NCI-H1092 treated with DMSO at 0.1 percent for 48 hours (cell line): ENCODE results near the gene ACE.

ENCODE experiments used
- DNase-seq: peaks from one replicate; lab custom pipeline; 2025; lab: John Stamatoyannopoulos, UW

The ACE gene

GRCh38 chr17:63537991-63538692 is 61.3 kb downstream of the ACE start:
- DNase-seq, result no peak

DNA sequence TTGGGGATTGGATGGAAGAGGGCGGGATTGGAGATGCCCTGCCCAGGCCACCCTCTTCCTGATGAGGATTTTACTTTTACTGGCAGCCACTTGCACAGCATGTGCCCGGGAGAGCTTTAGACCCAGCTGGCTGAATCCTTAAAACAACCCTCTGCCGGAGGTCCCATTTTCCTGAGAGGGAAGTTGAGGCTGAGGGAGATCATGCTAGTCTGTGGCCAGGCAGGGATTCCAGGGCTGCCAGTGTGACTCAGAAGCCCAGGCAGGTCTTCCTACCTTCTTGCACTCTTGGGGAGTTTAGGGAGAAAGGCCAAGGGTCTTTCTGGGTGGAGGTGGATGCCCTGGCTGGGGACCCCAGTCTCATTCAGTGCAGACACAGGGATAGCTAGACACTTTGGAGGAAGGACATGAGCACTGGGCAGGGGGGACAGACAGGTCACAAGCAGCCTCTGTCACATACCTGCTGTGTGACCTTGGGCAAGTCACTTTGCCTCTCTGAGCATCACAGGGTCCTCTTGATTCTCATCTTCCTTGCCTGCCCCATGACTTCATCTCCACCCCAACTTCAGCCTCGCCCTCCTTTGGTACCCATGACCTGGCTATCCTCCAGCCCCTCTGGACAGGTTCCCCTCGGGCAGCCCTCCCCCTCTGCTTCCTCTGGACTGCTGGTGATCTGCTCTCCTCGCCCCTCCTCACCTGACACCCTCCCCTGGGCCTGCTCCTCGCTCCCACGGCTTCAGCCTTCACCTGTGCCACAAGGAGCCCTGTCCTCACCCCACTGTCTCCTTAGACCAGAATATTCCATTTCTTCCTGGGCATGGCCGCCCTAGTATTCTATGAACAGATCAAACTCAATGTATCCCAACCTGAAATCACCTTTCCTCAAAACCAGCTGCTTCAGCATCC is 62.1 kb downstream of the ACE start:
- no peak for DNase-seq

DNA sequence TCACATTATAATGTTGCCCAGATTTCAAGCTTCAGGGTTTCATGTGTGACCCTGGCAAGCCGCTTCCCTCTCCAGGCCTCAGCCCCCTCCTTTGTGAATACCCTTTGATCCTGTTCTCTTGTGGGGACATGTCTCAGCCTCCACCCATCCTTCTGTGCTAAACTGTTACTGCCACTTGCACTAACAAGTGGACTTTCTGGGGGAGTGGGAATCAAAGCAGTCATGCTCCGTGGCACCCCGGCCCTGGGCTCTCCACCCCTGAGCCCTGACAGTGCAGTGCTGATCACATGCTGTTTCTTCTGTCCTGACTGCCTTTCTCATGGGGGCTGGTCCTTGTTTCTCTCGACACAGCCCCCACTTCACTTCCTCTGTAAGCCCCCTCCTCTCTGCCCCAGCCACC is 63.7 kb downstream of the ACE start:
- no peak for DNase-seq

GRCh38 chr17:63542218-63542545 is 65.3 kb downstream of the ACE start:
- DNase-seq, result no peak

- DNase-seq, result no peak
Observed at GRCh38 chr17:63542942-63543821, 66.3 kb downstream of the ACE start.

GRCh38 chr17:63543822-63544420 is 67.1 kb downstream of the ACE start:
- no peak for DNase-seq

DNA sequence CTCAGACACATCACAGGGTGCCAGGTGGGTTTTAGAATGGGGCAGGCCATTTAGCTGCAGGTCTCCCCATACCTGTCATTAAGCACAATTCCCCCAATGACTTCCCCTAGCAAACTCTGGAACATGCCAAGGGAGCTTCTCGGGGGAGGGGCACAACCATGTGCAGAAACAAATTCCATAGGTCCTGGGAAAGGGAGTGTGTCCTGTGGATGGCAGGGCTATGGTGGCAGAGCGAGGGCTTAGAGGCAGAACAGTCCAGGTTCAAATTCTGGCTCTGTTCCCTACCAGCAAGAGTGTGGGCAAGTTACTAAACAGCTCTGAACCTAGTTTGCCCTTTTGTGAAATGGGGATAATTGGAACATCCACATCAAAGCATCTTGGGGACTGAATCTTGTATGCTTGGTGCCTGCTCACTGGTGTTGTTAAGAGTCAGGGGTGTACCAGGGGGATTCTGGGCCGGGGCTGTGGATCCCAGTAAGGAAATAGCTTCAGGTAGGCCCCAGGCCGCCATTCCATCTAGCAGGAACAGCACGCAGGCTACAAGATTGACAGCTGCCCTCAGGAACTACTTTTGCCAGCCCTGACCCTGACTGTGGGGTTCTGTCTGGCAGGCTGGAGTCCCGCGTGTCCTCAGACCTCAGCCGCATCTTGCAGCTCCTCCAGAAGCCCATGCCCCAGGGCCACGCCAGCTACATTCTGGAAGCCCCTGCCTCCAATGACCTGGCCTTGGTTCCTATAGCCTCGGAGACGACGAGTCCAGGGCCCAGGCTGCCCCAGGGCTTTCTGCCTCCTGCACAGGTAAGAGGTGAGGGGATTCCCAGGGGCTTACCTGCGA is 67.8 kb downstream of the ACE start:
- no peak for DNase-seq

- DNase-seq, result no peak
Observed at GRCh38 chr17:63546308-63547082, 69.6 kb downstream of the ACE start.

- no peak for DNase-seq
Observed at GRCh38 chr17:63547083-63547523, 70.2 kb downstream of the ACE start.
